ENCODE results near the gene TRIP10.

DNA sequence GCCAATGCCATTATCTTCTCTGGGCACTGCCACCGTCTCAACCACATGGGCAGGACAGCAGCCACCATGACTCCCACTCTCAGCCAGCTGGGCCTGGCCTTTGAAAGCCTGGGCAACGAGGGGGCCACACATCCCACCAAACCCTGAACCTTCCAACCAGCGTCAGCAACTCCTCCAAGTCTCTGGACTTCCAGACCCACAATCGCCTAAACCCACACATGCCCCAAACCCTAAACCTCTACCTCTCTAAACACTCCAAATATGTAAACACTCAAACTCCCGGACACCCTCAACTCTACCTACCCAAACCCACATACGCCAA, 20.0 kb upstream of the TRIP10 start:
- TF ChIP-seq CTCF (conservative IDR thresholded peaks at IDR 0.05 in 1 of 2, IDR thresholded peaks at IDR 0.05 in 1 of 2; ENCODE audit: extremely low read depth in 1 of 2, insufficient read depth in 1 of 2, low read depth in 1 of 2, low read length in 2 of 2) (no peak), EZH2 (IDR thresholded peaks at IDR 0.05; ENCODE audit: borderline replicate concordance, low read length) (no peak)
